ENCODE data around the gene ERO1B.

GRCh38 chr1:236207121-236207520 is 74.6 kb downstream of the ERO1B start:
- TF ChIP-seq, protein P1, sequence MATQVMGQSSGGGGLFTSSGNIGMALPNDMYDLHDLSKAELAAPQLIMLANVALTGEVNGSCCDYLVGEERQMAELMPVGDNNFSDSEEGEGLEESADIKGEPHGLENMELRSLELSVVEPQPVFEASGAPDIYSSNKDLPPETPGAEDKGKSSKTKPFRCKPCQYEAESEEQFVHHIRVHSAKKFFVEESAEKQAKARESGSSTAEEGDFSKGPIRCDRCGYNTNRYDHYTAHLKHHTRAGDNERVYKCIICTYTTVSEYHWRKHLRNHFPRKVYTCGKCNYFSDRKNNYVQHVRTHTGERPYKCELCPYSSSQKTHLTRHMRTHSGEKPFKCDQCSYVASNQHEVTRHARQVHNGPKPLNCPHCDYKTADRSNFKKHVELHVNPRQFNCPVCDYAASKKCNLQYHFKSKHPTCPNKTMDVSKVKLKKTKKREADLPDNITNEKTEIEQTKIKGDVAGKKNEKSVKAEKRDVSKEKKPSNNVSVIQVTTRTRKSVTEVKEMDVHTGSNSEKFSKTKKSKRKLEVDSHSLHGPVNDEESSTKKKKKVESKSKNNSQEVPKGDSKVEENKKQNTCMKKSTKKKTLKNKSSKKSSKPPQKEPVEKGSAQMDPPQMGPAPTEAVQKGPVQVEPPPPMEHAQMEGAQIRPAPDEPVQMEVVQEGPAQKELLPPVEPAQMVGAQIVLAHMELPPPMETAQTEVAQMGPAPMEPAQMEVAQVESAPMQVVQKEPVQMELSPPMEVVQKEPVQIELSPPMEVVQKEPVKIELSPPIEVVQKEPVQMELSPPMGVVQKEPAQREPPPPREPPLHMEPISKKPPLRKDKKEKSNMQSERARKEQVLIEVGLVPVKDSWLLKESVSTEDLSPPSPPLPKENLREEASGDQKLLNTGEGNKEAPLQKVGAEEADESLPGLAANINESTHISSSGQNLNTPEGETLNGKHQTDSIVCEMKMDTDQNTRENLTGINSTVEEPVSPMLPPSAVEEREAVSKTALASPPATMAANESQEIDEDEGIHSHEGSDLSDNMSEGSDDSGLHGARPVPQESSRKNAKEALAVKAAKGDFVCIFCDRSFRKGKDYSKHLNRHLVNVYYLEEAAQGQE (IDR thresholded peaks at IDR 0.05; ENCODE audit: low read depth), result no peak
- TF ChIP-seq SIN3A (IDR thresholded peaks at IDR 0.05; ENCODE audit: low read depth), result no peak
- no peak for TF ChIP-seq CTCF (IDR thresholded peaks at IDR 0.05 in 2 of 3, conservative IDR thresholded peaks at IDR 0.05 in 1 of 3; ENCODE audit: borderline replicate concordance in 1 of 3, insufficient read depth in 1 of 3, low read depth in 2 of 3, low read length in 2 of 3)
- no peak for TF ChIP-seq POLR2AphosphoS5 (IDR thresholded peaks at IDR 0.05; ENCODE audit: low read depth, low read length)
- TF ChIP-seq JUND (IDR thresholded peaks at IDR 0.05), result no peak
- TF ChIP-seq FOSL1 (IDR thresholded peaks at IDR 0.05; ENCODE audit: low read depth), result no peak
- TF ChIP-seq POLR2A (IDR thresholded peaks at IDR 0.05; ENCODE audit: borderline replicate concordance, extremely low read depth, insufficient read depth, insufficient read length), result no peak
- no peak for TF ChIP-seq SP1 (IDR thresholded peaks at IDR 0.05; ENCODE audit: low read depth)
- TF ChIP-seq EZH2 (IDR thresholded peaks at IDR 0.05), result no peak
- no peak for TF ChIP-seq RAD21 (IDR thresholded peaks at IDR 0.05; ENCODE audit: low read depth)
